Neural cell (in vitro differentiated cells): ENCODE data around the gene SLC45A1. TPM values are rescaled to one million over a fixed set of nuclear protein-coding genes. Genes with fewer than 3 reads are reported as not detected.

Experiments used
- H2AFZ ChIP-seq: fragments of 200-600, 300-800 bp; sonication (generic), shearing (Covaris generic); 2 replicates; pipeline ENCODE4 v1.6.0; 2014; ENCODE audit warnings: low read depth, mild to moderate bottlenecking, antibody characterized with exemption, low read length, moderate library complexity
- H3F3A ChIP-seq: fragments of 200-600 bp; shearing (Covaris generic); 2 replicates; pipeline ENCODE4 v1.6.1; 2016; ENCODE audit warnings: mild to moderate bottlenecking, moderate library complexity, mixed read lengths, antibody characterized with exemption, low read length; ENCODE audit not compliant: insufficient read depth, poor library complexity, severe bottlenecking
- H3K27ac ChIP-seq: fragments of 200-600, 300-800 bp; sonication (generic), shearing (Covaris generic); 2 replicates; pipeline ENCODE4 v1.5.1; 2014; ENCODE audit warnings: mild to moderate bottlenecking, low read length, moderate library complexity
- H3K27me3 ChIP-seq: fragments of 300-800, 200-600 bp; sonication (generic), shearing (Covaris generic); 2 replicates; pipeline ENCODE4 v1.6.0; 2014; ENCODE audit warnings: mild to moderate bottlenecking, low read depth, low read length, moderate library complexity; ENCODE audit not compliant: insufficient read depth
- H3K36me3 ChIP-seq: fragments of 300-800, 200-600 bp; sonication (generic), shearing (Covaris generic); 2 replicates; pipeline ENCODE4 v1.5.1; 2014; ENCODE audit warnings: mild to moderate bottlenecking, antibody characterized with exemption, low read length, moderate library complexity; ENCODE audit not compliant: insufficient read depth
- H3K4me2 ChIP-seq: fragments of 300-800, 200-600 bp; sonication (generic), shearing (Covaris generic); 2 replicates; pipeline ENCODE4 v1.6.0; 2014; ENCODE audit warnings: mild to moderate bottlenecking, low read length
- H3K4me3 ChIP-seq: fragments of 300-800, 200-600 bp; sonication (generic), shearing (Covaris generic); 2 replicates; pipeline ENCODE4 v1.5.1; 2014; ENCODE audit warnings: mild to moderate bottlenecking, low read length, moderate library complexity
- H3K79me2 ChIP-seq: fragments of 200-600 bp; shearing (Covaris generic); replicated peaks from 2 replicates; pipeline ENCODE4 v1.6.0; 2014; ENCODE audit warnings: mild to moderate bottlenecking, low read length, moderate library complexity; ENCODE audit not compliant: insufficient read depth
- H3K9ac ChIP-seq: fragments of 300-800, 200-600 bp; sonication (generic), shearing (Covaris generic); 2 replicates; pipeline ENCODE4 v1.6.1; 2016; ENCODE audit warnings: mild to moderate bottlenecking, low read length, mixed read lengths
- H3K9me2 ChIP-seq: fragments of 200-600 bp; shearing (Covaris generic); 2 replicates; pipeline ENCODE4 v1.6.1; 2016; ENCODE audit warnings: mild to moderate bottlenecking, low read length, mixed read lengths; ENCODE audit not compliant: insufficient read depth
- H3K9me3 ChIP-seq: fragments of 200-600, 300-800 bp; sonication (generic), shearing (Covaris generic); 2 replicates; pipeline ENCODE4 v1.6.1; 2016; ENCODE audit warnings: mild to moderate bottlenecking, mixed run types, low read length, moderate library complexity, mixed read lengths
- H4K20me1 ChIP-seq: fragments of 200-600 bp; shearing (Covaris generic); 2 replicates; pipeline ENCODE4 v1.6.1; 2016; ENCODE audit warnings: mild to moderate bottlenecking, mixed run types; ENCODE audit not compliant: insufficient read depth
- CTCF ChIP-seq: fragments of 450-650 bp; IDR thresholded peaks from 2 replicates; pipeline ENCODE4 v1.5.1; 2014; ENCODE audit warnings: antibody characterized with exemption, mild to moderate bottlenecking, moderate library complexity; ENCODE audit not compliant: poor library complexity, severe bottlenecking
- EP300 ChIP-seq: fragments of 450-650 bp; conservative IDR thresholded peaks from 2 replicates; pipeline ENCODE4 v1.6.1; 2014; ENCODE audit warnings: antibody characterized with exemption, mild to moderate bottlenecking, moderate library complexity; ENCODE audit not compliant: poor library complexity, severe bottlenecking
- EZH2 ChIP-seq: fragments of 200-600, 300-800 bp; shearing (Covaris generic), sonication (generic); IDR thresholded peaks from 2 replicates; pipeline ENCODE4 v1.6.1; 2014; ENCODE audit warnings: antibody characterized with exemption, low read length, borderline replicate concordance, mild to moderate bottlenecking; ENCODE audit not compliant: insufficient read depth, poor library complexity, severe bottlenecking
- REST ChIP-seq: IDR thresholded peaks from 2 replicates; pipeline ENCODE4 v1.6.1; 2012; ENCODE audit warnings: borderline replicate concordance
- SMC3 ChIP-seq: fragments of 450-650 bp; conservative IDR thresholded peaks from 2 replicates; pipeline ENCODE4 v1.6.1; 2014; ENCODE audit warnings: antibody characterized with exemption, mild to moderate bottlenecking, moderate library complexity; ENCODE audit not compliant: poor library complexity
- TAF1 ChIP-seq: IDR thresholded peaks from 2 replicates; pipeline ENCODE4 v1.6.1; 2012; ENCODE audit warnings: low read depth
- polyA plus RNA-seq: library from polyadenylated mRNA; depleted of rRNA; stranded (reverse); fragments of >200 nt; gene quantifications from 2 replicates; pipeline ENCODE4 v1.2.3, GENCODE V29; 2014

The SLC45A1 gene
- polyA plus RNA-seq, 1 donor from 2014 or later, result 7.1 TPM

GRCh38 chr1:8368956-8369639 lies 51.2 kb downstream of the SLC45A1 start:
- no peaks in the 10 kb centered on the region for H3K9me3 ChIP-seq
- H3K79me2 ChIP-seq, result peaks cover 26% of the 10 kb centered on the region
- H4K20me1 ChIP-seq, result no peaks in the 10 kb centered on the region
- H3K4me3 ChIP-seq, result no peak overlapping the region
- H2AFZ ChIP-seq, result no peak overlapping the region
- no peak overlapping the region for H3K4me2 ChIP-seq
- H3K27me3 ChIP-seq, result no peaks in the 10 kb centered on the region
- H3F3A ChIP-seq, result no peaks in the 10 kb centered on the region
- no peak overlapping the region for H3K27ac ChIP-seq
- H3K9me2 ChIP-seq, result no peaks in the 10 kb centered on the region
- TF ChIP-seq CTCF (no peak), EP300 (no peak), REST (no peak), TAF1 (no peak), EZH2 (no peak)
- no peak overlapping the region for H3K9ac ChIP-seq
- no peaks in the 10 kb centered on the region for H3K36me3 ChIP-seq

GRCh38 chr1:8370046-8370881 lies 52.4 kb downstream of the SLC45A1 start:
- Histone ChIP-seq H3K4me3 (peak overlapping the region; percentile 51), H3K9ac (peak overlapping the region; percentile 52), H4K20me1 (no peaks in the 10 kb centered on the region), H3K36me3 (no peaks in the 10 kb centered on the region), H3K9me3 (no peaks in the 10 kb centered on the region), H3K27me3 (no peaks in the 10 kb centered on the region), H2AFZ (no peak overlapping the region), H3K27ac (peak overlapping the region; percentile 71), H3F3A (no peaks in the 10 kb centered on the region), H3K4me2 (peak overlapping the region; percentile 31), H3K79me2 (peaks cover 26% of the 10 kb centered on the region), H3K9me2 (no peaks in the 10 kb centered on the region)
- no peak for TF ChIP-seq REST
- TF ChIP-seq TAF1, result no peak
- no peak for TF ChIP-seq SMC3
